ENCODE measurements around the gene SIM2. TPM values are rescaled to one million over a fixed set of nuclear protein-coding genes. Genes with fewer than 3 reads are reported as not detected.
"Not testable (repeated sequence)": the region's sequence is repeated elsewhere in the genome, so short reads cannot be mapped to it uniquely, and the experiment has no call there.

The SIM2 gene
- total RNA-seq, 1 donor from 2014 or later = 3.1 TPM

DNA sequence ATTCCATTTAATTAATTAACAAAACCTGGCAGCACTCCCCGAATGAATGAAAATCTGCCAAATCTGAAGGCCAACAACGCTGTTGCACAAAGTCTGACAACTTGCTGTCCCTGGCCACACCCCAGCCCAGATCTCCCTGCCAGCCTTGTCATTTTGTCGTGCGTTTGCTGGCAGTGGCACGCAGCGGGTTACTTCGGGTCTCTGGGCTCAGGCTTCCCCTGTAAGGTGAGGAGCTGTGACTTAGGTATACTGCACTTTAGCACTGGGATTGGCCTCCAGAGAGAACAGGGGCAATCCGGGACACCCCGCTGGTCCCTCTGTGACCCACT is 34.3 kb upstream of the SIM2 start:
- Histone ChIP-seq H3K9me3 (ENCODE audit: control insufficient read depth in 3 of 3, low read length in 3 of 3) (no peaks in the 10 kb centered on the region), H3K27ac (ENCODE audit: low read depth, low read length) (no peak overlapping the region), H3K36me3 (ENCODE audit: control insufficient read depth in 3 of 3, insufficient read depth in 3 of 3, low read length in 3 of 3) (no peaks in the 10 kb centered on the region), H3K27me3 (ENCODE audit: control insufficient read depth in 3 of 3, insufficient read depth in 3 of 3, low read length in 3 of 3) (peaks cover 36 to 64% (median 39%) of the 10 kb centered on the region in 3 donors), H3K4me1 (ENCODE audit: control insufficient read depth in 3 of 3, insufficient read depth in 3 of 3, low read length in 3 of 3) (peaks cover 8 to 11% (median 9%) of the 10 kb centered on the region in 3 donors), H3K4me3 (ENCODE audit: low read length in 3 of 3) (no peak overlapping the region), H3K9ac (ENCODE audit: low read depth in 1 of 3, low read length in 3 of 3) (no peak overlapping the region)

- Histone ChIP-seq H3K27ac (ENCODE audit: low read depth, low read length) (no peak overlapping the region), H3K4me3 (ENCODE audit: low read length in 3 of 3) (no peak overlapping the region), H3K9me3 (ENCODE audit: control insufficient read depth in 3 of 3, low read length in 3 of 3) (no peaks in the 10 kb centered on the region), H3K27me3 (ENCODE audit: control insufficient read depth in 3 of 3, insufficient read depth in 3 of 3, low read length in 3 of 3) (peaks cover 34 to 55% (median 36%) of the 10 kb centered on the region in 3 donors), H3K9ac (ENCODE audit: low read depth in 1 of 3, low read length in 3 of 3) (no peak overlapping the region), H3K36me3 (ENCODE audit: control insufficient read depth in 3 of 3, insufficient read depth in 3 of 3, low read length in 3 of 3) (no peaks in the 10 kb centered on the region), H3K4me1 (ENCODE audit: control insufficient read depth in 3 of 3, insufficient read depth in 3 of 3, low read length in 3 of 3) (peaks cover 8 to 11% (median 9%) of the 10 kb centered on the region in 3 donors)
Observed at GRCh38 chr21:36665806-36666205, 33.1 kb upstream of the SIM2 start.

- Histone ChIP-seq H3K4me1 (ENCODE audit: control insufficient read depth in 3 of 3, insufficient read depth in 3 of 3, low read length in 3 of 3) (peaks cover 4 to 6% (median 5%) of the 10 kb centered on the region in 3 donors), H3K36me3 (ENCODE audit: control insufficient read depth in 3 of 3, insufficient read depth in 3 of 3, low read length in 3 of 3) (no peaks in the 10 kb centered on the region), H3K27ac (ENCODE audit: low read depth, low read length) (no peak overlapping the region), H3K9me3 (ENCODE audit: control insufficient read depth in 3 of 3, low read length in 3 of 3) (no peaks in the 10 kb centered on the region), H3K4me3 (ENCODE audit: low read length in 3 of 3) (no peak overlapping the region), H3K27me3 (ENCODE audit: control insufficient read depth in 3 of 3, insufficient read depth in 3 of 3, low read length in 3 of 3) (peaks cover 27 to 47% (median 28%) of the 10 kb centered on the region in 3 donors), H3K9ac (ENCODE audit: low read depth in 1 of 3, low read length in 3 of 3) (no peak overlapping the region)
Observed at GRCh38 chr21:36668713-36669112, 30.2 kb upstream of the SIM2 start.

- H3K4me3 ChIP-seq (ENCODE audit: low read length in 3 of 3) = no peak overlapping the region
- no peak overlapping the region for H3K9ac ChIP-seq (ENCODE audit: low read depth in 1 of 3, low read length in 3 of 3)
- H3K36me3 ChIP-seq (ENCODE audit: control insufficient read depth in 3 of 3, insufficient read depth in 3 of 3, low read length in 3 of 3) = no peaks in the 10 kb centered on the region
- H3K27me3 ChIP-seq (ENCODE audit: control insufficient read depth in 3 of 3, insufficient read depth in 3 of 3, low read length in 3 of 3) = peaks cover 18 to 27% (median 20%) of the 10 kb centered on the region in 3 donors
- no peaks in the 10 kb centered on the region for H3K9me3 ChIP-seq (ENCODE audit: control insufficient read depth in 3 of 3, low read length in 3 of 3)
- H3K27ac ChIP-seq (ENCODE audit: low read depth, low read length) = no peak overlapping the region
- H3K4me1 ChIP-seq (ENCODE audit: control insufficient read depth in 3 of 3, insufficient read depth in 3 of 3, low read length in 3 of 3) = no peaks in the 10 kb centered on the region
Observed at GRCh38 chr21:36671836-36672235, 27.1 kb upstream of the SIM2 start.

GRCh38 chr21:36672296-36672695 is 26.6 kb upstream of the SIM2 start:
- H3K36me3 ChIP-seq (ENCODE audit: control insufficient read depth in 3 of 3, insufficient read depth in 3 of 3, low read length in 3 of 3); H3K9ac ChIP-seq (ENCODE audit: low read depth in 1 of 3, low read length in 3 of 3); H3K4me1 ChIP-seq (ENCODE audit: control insufficient read depth in 3 of 3, insufficient read depth in 3 of 3, low read length in 3 of 3); H3K27ac ChIP-seq (ENCODE audit: low read depth, low read length); H3K4me3 ChIP-seq (ENCODE audit: low read length in 3 of 3); H3K9me3 ChIP-seq (ENCODE audit: control insufficient read depth in 3 of 3, low read length in 3 of 3): not testable (repeated sequence)
- peaks cover 18 to 22% (median 18%) of the 10 kb centered on the region in 3 donors for H3K27me3 ChIP-seq (ENCODE audit: control insufficient read depth in 3 of 3, insufficient read depth in 3 of 3, low read length in 3 of 3)

DNA sequence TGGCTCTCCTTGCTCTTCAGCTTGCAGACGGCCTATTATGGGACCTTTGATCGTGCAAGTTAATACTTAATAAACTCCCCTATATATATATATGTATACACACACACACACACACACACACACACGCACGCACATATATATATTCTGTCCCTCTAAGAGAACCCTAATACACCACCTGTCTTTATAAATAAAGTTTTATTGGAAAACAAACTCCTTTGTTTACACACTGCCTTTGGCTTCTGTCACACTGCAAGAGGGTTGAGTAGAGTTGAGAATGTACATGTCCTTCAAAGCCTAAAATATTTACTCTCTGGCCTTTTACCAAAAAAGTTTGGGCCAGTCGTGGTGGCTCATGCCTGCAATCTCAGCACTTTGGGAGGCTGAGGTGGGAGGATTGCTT is 26.2 kb upstream of the SIM2 start:
- Histone ChIP-seq H3K4me3 (ENCODE audit: low read length in 3 of 3) (no peak overlapping the region), H3K36me3 (ENCODE audit: control insufficient read depth in 3 of 3, insufficient read depth in 3 of 3, low read length in 3 of 3) (no peaks in the 10 kb centered on the region), H3K9ac (ENCODE audit: low read depth in 1 of 3, low read length in 3 of 3) (no peak overlapping the region), H3K27ac (ENCODE audit: low read depth, low read length) (no peak overlapping the region), H3K9me3 (ENCODE audit: control insufficient read depth in 3 of 3, low read length in 3 of 3) (no peaks in the 10 kb centered on the region), H3K27me3 (ENCODE audit: control insufficient read depth in 3 of 3, insufficient read depth in 3 of 3, low read length in 3 of 3) (peaks cover 14 to 20% (median 18%) of the 10 kb centered on the region in 3 donors), H3K4me1 (ENCODE audit: control insufficient read depth in 3 of 3, insufficient read depth in 3 of 3, low read length in 3 of 3) (no peaks in the 10 kb centered on the region)

- H3K9me3 ChIP-seq (ENCODE audit: control insufficient read depth in 3 of 3, low read length in 3 of 3) = peaks cover 2 to 9% (median 2%) of the 10 kb centered on the region in 3 donors
- H3K27ac ChIP-seq (ENCODE audit: low read depth, low read length) = no peak overlapping the region
- H3K27me3 ChIP-seq (ENCODE audit: control insufficient read depth in 3 of 3, insufficient read depth in 3 of 3, low read length in 3 of 3) = peaks cover 5 to 14% (median 7%) of the 10 kb centered on the region in 3 donors
Observed at GRCh38 chr21:36676039-36676950, 22.6 kb upstream of the SIM2 start.

DNA sequence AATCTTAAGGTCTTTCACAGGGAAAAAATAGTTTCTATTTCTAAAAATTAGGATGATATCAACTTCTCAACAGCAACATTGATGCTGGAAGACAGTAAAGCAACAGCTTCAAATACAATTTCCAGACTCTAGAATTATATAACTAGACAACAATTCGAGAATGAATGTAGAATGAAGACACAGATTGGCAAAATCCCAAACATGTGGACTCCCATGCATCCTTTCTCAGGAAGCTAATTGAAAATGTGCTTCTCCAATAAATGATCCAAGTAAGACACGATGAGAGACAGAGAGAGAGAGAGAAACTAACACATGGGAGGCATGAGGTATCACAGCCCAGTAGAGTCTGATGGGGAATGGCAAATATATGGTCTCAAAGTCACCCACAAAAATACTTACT is 21.5 kb upstream of the SIM2 start:
- Histone ChIP-seq H3K36me3 (ENCODE audit: control insufficient read depth in 3 of 3, insufficient read depth in 3 of 3, low read length in 3 of 3) (no peaks in the 10 kb centered on the region), H3K9me3 (ENCODE audit: control insufficient read depth in 3 of 3, low read length in 3 of 3) (peaks cover 2 to 9% (median 2%) of the 10 kb centered on the region in 3 donors), H3K27me3 (ENCODE audit: control insufficient read depth in 3 of 3, insufficient read depth in 3 of 3, low read length in 3 of 3) (peaks cover 2 to 14% (median 7%) of the 10 kb centered on the region in 3 donors), H3K9ac (ENCODE audit: low read depth in 1 of 3, low read length in 3 of 3) (no peak overlapping the region), H3K4me3 (ENCODE audit: low read length in 3 of 3) (no peak overlapping the region), H3K4me1 (ENCODE audit: control insufficient read depth in 3 of 3, insufficient read depth in 3 of 3, low read length in 3 of 3) (no peaks in the 10 kb centered on the region), H3K27ac (ENCODE audit: low read depth, low read length) (no peak overlapping the region)

More at GRCh38 chr21:36676039-36676950, 22.6 kb upstream of the SIM2 start:
- H3K4me1 ChIP-seq (ENCODE audit: control insufficient read depth in 3 of 3, insufficient read depth in 3 of 3, low read length in 3 of 3) = no peaks in the 10 kb centered on the region
- no peak overlapping the region for H3K4me3 ChIP-seq (ENCODE audit: low read length in 3 of 3)
- H3K9ac ChIP-seq (ENCODE audit: low read depth in 1 of 3, low read length in 3 of 3) = no peak overlapping the region
- H3K36me3 ChIP-seq (ENCODE audit: control insufficient read depth in 3 of 3, insufficient read depth in 3 of 3, low read length in 3 of 3) = no peaks in the 10 kb centered on the region

- Histone ChIP-seq H3K4me1 (ENCODE audit: control insufficient read depth in 3 of 3, insufficient read depth in 3 of 3, low read length in 3 of 3) (no peaks in the 10 kb centered on the region), H3K27me3 (ENCODE audit: control insufficient read depth in 3 of 3, insufficient read depth in 3 of 3, low read length in 3 of 3) (peaks cover 4 to 17% (median 7%) of the 10 kb centered on the region in 3 donors), H3K27ac (ENCODE audit: low read depth, low read length) (no peak overlapping the region), H3K9me3 (ENCODE audit: control insufficient read depth in 3 of 3, low read length in 3 of 3) (peaks cover 2 to 9% (median 2%) of the 10 kb centered on the region in 3 donors), H3K4me3 (ENCODE audit: low read length in 3 of 3) (no peak overlapping the region), H3K36me3 (ENCODE audit: control insufficient read depth in 3 of 3, insufficient read depth in 3 of 3, low read length in 3 of 3) (no peaks in the 10 kb centered on the region), H3K9ac (ENCODE audit: low read depth in 1 of 3, low read length in 3 of 3) (no peak overlapping the region)
Observed at GRCh38 chr21:36678538-36678937, 20.4 kb upstream of the SIM2 start.

DNA sequence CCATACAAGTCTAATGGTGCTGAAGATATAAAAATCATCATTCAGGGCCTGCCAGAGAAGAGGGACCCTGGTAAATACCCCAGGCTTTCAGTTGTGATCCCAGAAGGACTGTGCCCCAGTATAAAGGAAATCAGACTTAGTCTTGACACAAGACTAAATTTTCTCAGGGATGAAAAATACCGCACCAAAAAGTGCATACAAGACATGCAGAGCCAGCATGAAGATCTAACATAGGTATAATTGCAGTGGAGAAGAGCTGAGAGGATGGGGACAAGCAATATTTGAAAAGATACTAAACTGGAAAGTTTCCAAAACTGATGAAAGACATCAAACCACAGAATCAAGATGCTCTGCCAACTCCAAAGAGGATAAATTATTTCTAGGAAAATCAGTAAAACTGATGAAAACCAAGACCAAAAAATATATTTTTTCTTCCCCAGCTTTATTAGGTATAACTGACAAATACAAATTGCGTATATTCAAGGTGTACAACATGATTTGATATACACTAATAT is 17.7 kb upstream of the SIM2 start:
- Histone ChIP-seq H3K4me1 (ENCODE audit: control insufficient read depth in 3 of 3, insufficient read depth in 3 of 3, low read length in 3 of 3) (peaks cover 4 to 13% (median 5%) of the 10 kb centered on the region in 3 donors), H3K36me3 (ENCODE audit: control insufficient read depth in 3 of 3, insufficient read depth in 3 of 3, low read length in 3 of 3) (no peaks in the 10 kb centered on the region), H3K27me3 (ENCODE audit: control insufficient read depth in 3 of 3, insufficient read depth in 3 of 3, low read length in 3 of 3) (peaks cover 7 to 15% (median 7%) of the 10 kb centered on the region in 3 donors), H3K9me3 (ENCODE audit: control insufficient read depth in 3 of 3, low read length in 3 of 3) (peaks cover 2 to 9% (median 2%) of the 10 kb centered on the region in 3 donors), H3K4me3 (ENCODE audit: low read length in 3 of 3) (no peak overlapping the region), H3K9ac (ENCODE audit: low read depth in 1 of 3, low read length in 3 of 3) (no peak overlapping the region), H3K27ac (ENCODE audit: low read depth, low read length) (no peak overlapping the region)

Measured in skeletal muscle tissue (tissue), 4 donors.